Ascending aorta (tissue), 2 donors: ENCODE data around the gene TANC1. TPM values are rescaled to one million over a fixed set of nuclear protein-coding genes. Genes with fewer than 3 reads are reported as not detected.

Source experiments
- DNase-seq, 2 donors: peaks; one replicate each; pipeline ENCODE4 v3.0.0-alpha.2; 2019; ENCODE audit warnings: low spot score in 2 of 2
- H3K27ac ChIP-seq, 2 donors: fragments of 200-600 bp; sonication (generic); one replicate each; pipeline ENCODE4 v1.5.1; 2016 to 2017; ENCODE audit warnings: mild to moderate bottlenecking in 1 of 2
- H3K27me3 ChIP-seq: fragments of 200-600 bp; sonication (generic); one replicate; pipeline ENCODE4 v1.5.1; 2017
- H3K36me3 ChIP-seq, 2 donors: fragments of 200-600 bp; sonication (generic); one replicate each; pipeline ENCODE4 v1.5.1; 2016
- H3K4me1 ChIP-seq, 2 donors: fragments of 200-600 bp; sonication (generic); one replicate each; pipeline ENCODE4 v1.5.1; 2016 to 2017; ENCODE audit warnings: mild to moderate bottlenecking in 1 of 2
- H3K4me3 ChIP-seq, 2 donors: fragments of 200-600 bp; sonication (generic); one replicate each; pipeline ENCODE4 v1.5.1; 2016 to 2017; ENCODE audit warnings: mild to moderate bottlenecking in 1 of 2
- H3K9me3 ChIP-seq, 2 donors: fragments of 200-600 bp; sonication (generic); one replicate each; pipeline ENCODE4 v1.5.1; 2016
- intact Hi-C: fragments of 100-400 bp; cut with DNase I; formaldehyde crosslinking; loops from one replicate; pipeline ENCODE4 v1.15.1; 2023
- total RNA-seq: library from RNA; depleted of rRNA; stranded (reverse); fragments of >200 nt; gene quantifications from one replicate; pipeline ENCODE4 v1.1.0, GENCODE V29; 2016
- TF ChIP-seq, protein P1 (sequence below), 3 experiments: fragments of 200-600 bp in 2 of 3; fragments of 450-650 bp in 1 of 3; sonication (generic) in 2 of 3; IDR thresholded peaks; one replicate each; pipeline ENCODE4 v1.5.1; 2016 to 2019; ENCODE audit warnings: antibody characterized with exemption in 3 of 3, mild to moderate bottlenecking in 1 of 3, moderate library complexity in 1 of 3

Gene TANC1
- total RNA-seq, 1 donor from 2014 or later = 45.4 TPM

DNA sequence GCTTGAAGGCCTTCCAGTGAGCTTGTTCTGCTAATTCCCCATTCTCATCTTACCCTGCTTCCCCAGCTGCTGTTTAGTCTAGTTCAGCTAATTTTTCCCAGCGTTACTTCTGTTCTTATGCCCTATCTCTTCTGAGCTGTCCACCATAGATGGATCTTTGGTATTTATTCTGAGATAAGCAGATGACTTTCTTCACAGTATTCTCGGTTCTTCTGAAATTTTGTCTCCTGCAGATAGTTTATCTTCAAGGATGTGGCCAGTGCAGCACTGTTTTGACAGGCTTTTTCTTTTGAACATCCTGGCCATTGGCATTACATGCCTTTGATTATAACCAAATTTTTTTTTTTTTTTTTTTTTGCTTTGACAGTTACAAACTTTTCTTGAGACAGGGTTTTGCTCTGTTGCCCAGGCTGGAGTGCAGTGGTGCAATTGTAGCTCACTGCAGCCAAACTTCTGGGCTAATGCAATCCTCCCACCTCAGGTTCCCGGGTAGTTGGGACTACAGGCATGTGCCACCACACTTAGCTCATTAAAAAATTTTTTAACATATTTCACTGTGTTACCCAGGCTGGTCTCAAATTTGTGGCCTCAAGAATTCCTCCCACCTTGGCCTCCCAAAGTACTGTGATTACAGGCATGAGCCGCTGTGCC is 183.8 kb downstream of the TANC1 start:
- H3K4me3 ChIP-seq = no peak overlapping the region
- TF ChIP-seq, protein P1, sequence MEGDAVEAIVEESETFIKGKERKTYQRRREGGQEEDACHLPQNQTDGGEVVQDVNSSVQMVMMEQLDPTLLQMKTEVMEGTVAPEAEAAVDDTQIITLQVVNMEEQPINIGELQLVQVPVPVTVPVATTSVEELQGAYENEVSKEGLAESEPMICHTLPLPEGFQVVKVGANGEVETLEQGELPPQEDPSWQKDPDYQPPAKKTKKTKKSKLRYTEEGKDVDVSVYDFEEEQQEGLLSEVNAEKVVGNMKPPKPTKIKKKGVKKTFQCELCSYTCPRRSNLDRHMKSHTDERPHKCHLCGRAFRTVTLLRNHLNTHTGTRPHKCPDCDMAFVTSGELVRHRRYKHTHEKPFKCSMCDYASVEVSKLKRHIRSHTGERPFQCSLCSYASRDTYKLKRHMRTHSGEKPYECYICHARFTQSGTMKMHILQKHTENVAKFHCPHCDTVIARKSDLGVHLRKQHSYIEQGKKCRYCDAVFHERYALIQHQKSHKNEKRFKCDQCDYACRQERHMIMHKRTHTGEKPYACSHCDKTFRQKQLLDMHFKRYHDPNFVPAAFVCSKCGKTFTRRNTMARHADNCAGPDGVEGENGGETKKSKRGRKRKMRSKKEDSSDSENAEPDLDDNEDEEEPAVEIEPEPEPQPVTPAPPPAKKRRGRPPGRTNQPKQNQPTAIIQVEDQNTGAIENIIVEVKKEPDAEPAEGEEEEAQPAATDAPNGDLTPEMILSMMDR (IDR thresholded peaks at IDR 0.05) = no peak
- intact Hi-C loops = no loop called here
- H3K4me1 ChIP-seq = peaks cover 0 to 14% of the 10 kb centered on the region in 2 donors
- H3K36me3 ChIP-seq = peaks cover 5 to 24% of the 10 kb centered on the region in 2 donors
- no peaks in the 10 kb centered on the region for H3K27me3 ChIP-seq
- no peaks in the 10 kb centered on the region for H3K9me3 ChIP-seq
- no peak for DNase-seq
- H3K27ac ChIP-seq = no peak overlapping the region

DNA sequence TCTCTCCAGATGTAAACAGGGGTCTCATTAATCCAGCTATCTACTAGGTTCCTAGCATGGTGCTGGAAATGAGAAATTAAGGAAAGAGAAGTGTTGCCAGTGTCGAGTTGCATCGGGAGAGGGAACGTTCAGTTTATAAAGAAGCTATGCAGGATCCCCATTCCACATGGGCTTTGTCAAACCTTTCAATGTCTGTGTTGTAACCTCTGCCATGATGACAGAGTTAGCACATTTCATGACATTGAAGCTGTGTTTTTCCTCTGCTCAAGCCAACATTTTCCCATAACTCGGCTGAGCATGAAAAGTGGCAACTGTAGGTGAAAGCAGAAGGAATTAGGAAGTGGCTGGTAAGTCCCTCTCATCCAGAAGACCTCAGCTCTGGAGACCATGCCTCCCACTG is 184.6 kb downstream of the TANC1 start:
- Histone ChIP-seq H3K36me3 (peaks cover 5 to 24% of the 10 kb centered on the region in 2 donors), H3K4me3 (no peak overlapping the region), H3K9me3 (no peaks in the 10 kb centered on the region), H3K27ac (no peak overlapping the region), H3K4me1 (peaks cover 0 to 12% of the 10 kb centered on the region in 2 donors), H3K27me3 (no peaks in the 10 kb centered on the region)
- no peak for DNase-seq
- intact Hi-C loops = no loop called here
- TF ChIP-seq, protein P1 (IDR thresholded peaks at IDR 0.05) = no peak

DNA sequence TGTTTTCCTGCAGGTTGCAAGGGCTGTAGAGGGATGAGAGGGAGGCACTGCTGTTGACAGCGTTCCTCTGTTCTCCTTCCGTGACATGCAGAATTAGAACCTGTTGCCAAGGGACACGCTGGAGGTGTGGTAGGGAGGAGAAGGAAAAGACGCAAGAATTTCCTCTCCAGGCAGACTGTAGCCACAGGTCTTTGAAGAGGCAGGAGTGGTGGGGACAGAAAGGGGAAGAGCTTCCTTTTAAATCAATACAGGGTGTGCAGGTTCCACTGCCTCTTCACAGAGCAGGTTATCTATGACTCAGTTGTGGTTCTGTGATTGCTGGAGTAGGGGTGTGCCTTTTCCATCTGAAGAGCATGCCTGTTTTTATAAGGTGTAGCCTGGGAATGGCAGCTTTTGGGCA is 185.0 kb downstream of the TANC1 start:
- H3K9me3 ChIP-seq = no peaks in the 10 kb centered on the region
- H3K27ac ChIP-seq = no peak overlapping the region
- intact Hi-C loops = no loop called here
- no peaks in the 10 kb centered on the region for H3K27me3 ChIP-seq
- no peak for DNase-seq
- peaks cover 5 to 24% of the 10 kb centered on the region in 2 donors for H3K36me3 ChIP-seq
- TF ChIP-seq, protein P1 (IDR thresholded peaks at IDR 0.05) = no peak
- H3K4me1 ChIP-seq = peaks cover 0 to 12% of the 10 kb centered on the region in 2 donors
- H3K4me3 ChIP-seq = no peak overlapping the region

DNA sequence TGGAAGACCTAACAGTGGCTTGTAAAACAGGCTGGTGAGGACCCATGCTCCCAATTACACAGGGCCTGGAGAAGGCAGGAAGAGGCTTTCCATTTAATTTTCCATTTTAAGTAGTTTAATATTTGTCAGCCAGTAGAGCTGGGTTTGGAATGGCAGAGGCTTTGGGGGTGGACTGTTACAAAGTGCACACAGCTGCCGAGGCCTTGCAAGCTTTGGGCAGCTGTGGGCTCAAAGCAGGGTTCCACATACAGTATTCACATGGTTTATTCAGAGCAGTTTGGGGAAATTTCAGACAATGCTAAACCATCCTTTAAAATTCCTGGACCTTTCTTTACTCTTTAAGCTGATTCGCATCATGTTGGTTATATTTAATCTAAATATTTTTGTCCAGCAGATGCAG is 185.5 kb downstream of the TANC1 start:
- H3K36me3 ChIP-seq = peaks cover 5 to 24% of the 10 kb centered on the region in 2 donors
- no peaks in the 10 kb centered on the region for H3K9me3 ChIP-seq
- DNase-seq = no peak
- H3K4me1 ChIP-seq = peaks cover 0 to 12% of the 10 kb centered on the region in 2 donors
- intact Hi-C loops = no loop called here
- TF ChIP-seq, protein P1 (IDR thresholded peaks at IDR 0.05) = no peak
- H3K4me3 ChIP-seq = no peak overlapping the region
- H3K27ac ChIP-seq = no peak overlapping the region
- no peaks in the 10 kb centered on the region for H3K27me3 ChIP-seq

DNA sequence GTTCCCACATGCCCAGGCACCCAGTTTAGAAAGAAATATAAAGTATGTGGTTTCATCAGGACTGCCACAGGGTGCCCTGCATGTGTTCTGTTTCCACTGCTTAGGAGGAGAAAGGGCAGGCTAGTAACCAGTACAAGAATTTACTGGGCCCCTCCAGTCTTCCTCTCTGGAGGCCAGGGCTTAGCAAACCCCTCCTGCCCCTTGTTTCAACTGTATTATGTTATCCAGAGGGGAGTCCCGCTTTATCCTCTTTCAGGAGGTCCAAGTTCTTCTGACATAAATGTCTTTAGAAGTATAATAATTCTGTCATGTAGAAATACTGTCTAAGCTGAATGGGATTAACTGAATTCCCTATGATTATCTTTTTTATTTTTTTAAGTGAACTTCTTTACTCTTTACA is 185.9 kb downstream of the TANC1 start:
- peaks cover 0 to 12% of the 10 kb centered on the region in 2 donors for H3K4me1 ChIP-seq

More for the DNA sequence above, 185.9 kb downstream of the TANC1 start:
- Histone ChIP-seq H3K27ac (no peak overlapping the region), H3K36me3 (peaks cover 5 to 24% of the 10 kb centered on the region in 2 donors), H3K4me3 (no peak overlapping the region), H3K27me3 (no peaks in the 10 kb centered on the region), H3K9me3 (no peaks in the 10 kb centered on the region)
- TF ChIP-seq, protein P1 (IDR thresholded peaks at IDR 0.05) = no peak
- no peak for DNase-seq
- intact Hi-C loops = no loop called here
